ENCODE data around the gene MIF.
A peak's percentile ranks its signal among the peaks of the same experiment; 100 is the strongest.
"Not testable (repeated sequence)": the region's sequence is repeated elsewhere in the genome, so short reads cannot be mapped to it uniquely, and the experiment has no call there.

Gene MIF

GRCh38 chr22:23893945-23894709 is at the start of gene MIF:
MIF (plus strand) TSS chr22:23894383; CDS start chr22:23894475, 92 bp downstream.
- DNase-seq: peak; percentile 98 to 99

GRCh38 chr22:23844739-23845202 is 49.4 kb upstream of the MIF start:
- no peak for DNase-seq

- DNase-seq: no peak
Measured at GRCh38 chr22:23845265-23846080, 48.7 kb upstream of the MIF start.

GRCh38 chr22:23846081-23846469 is 48.1 kb upstream of the MIF start:
- no peak for DNase-seq

- DNase-seq: no peak
Measured at GRCh38 chr22:23847310-23847920, 46.8 kb upstream of the MIF start.

GRCh38 chr22:23847991-23848864 is 46.0 kb upstream of the MIF start:
- DNase-seq: no peak

- DNase-seq: peak; percentile 94 to 95
Measured at GRCh38 chr22:23849009-23850006, 44.9 kb upstream of the MIF start.

- DNase-seq: no peak
Measured at GRCh38 chr22:23850136-23850611, 44.0 kb upstream of the MIF start.

GRCh38 chr22:23856721-23857605 is 37.2 kb upstream of the MIF start:
- peak in 1 of 2 donors; percentile 12 for DNase-seq

- peak; percentile 90 for DNase-seq
Measured at GRCh38 chr22:23857606-23858483, 36.3 kb upstream of the MIF start, which contains the start of gene SLC2A11. SLC2A11 (plus strand) TSS chr22:23857875; CDS start chr22:23858000, 125 bp downstream.

- no peak for DNase-seq
Measured at GRCh38 chr22:23858484-23858815, 35.7 kb upstream of the MIF start.

- DNase-seq: no peak
Measured at GRCh38 chr22:23859201-23859600, 35.0 kb upstream of the MIF start.

GRCh38 chr22:23860187-23860586 is 34.0 kb upstream of the MIF start:
- not testable (repeated sequence) for DNase-seq

- DNase-seq: peak; percentile 17 to 18
Measured at GRCh38 chr22:23862103-23862502, 32.1 kb upstream of the MIF start.

GRCh38 chr22:23864499-23865154 is 29.6 kb upstream of the MIF start:
- DNase-seq: not testable (repeated sequence)

- DNase-seq: no peak
Measured at GRCh38 chr22:23868580-23868979, 25.6 kb upstream of the MIF start.

- DNase-seq: no peak
Measured at GRCh38 chr22:23874871-23875270, 19.3 kb upstream of the MIF start.

GRCh38 chr22:23875801-23876200 is 18.4 kb upstream of the MIF start:
- no peak for DNase-seq

Measured in stimulated activated CD4-positive, alpha-beta T cell treated with anti-CD3 and anti-CD28 coated beads, Interleukin-2, amount 100 ng/mL, for 48 hours (primary cell).